Endothelial cell (in vitro differentiated cells): Measurements from ENCODE around the gene RPRD1B. TPM values are rescaled to one million over a fixed set of nuclear protein-coding genes. Genes with fewer than 3 reads are reported as not detected.

Experiments used
- DNase-seq: peaks from one replicate; pipeline ENCODE4 v3.0.0; 2021; ENCODE audit warnings: low spot score
- H3K27ac Mint-ChIP-seq: one replicate; pipeline ENCODE4 v1.8.0; 2021; ENCODE audit warnings: mixed read lengths, inconsistent platforms; ENCODE audit not compliant: unreplicated experiment
- H3K27me3 Mint-ChIP-seq: one replicate; pipeline ENCODE4 v1.8.0; 2021; ENCODE audit warnings: mild to moderate bottlenecking, moderate library complexity, mixed read lengths, inconsistent platforms; ENCODE audit not compliant: unreplicated experiment
- H3K36me3 Mint-ChIP-seq: one replicate; pipeline ENCODE4 v1.8.0; 2021; ENCODE audit warnings: mild to moderate bottlenecking, low read depth, mixed read lengths, inconsistent platforms; ENCODE audit not compliant: unreplicated experiment
- H3K4me1 Mint-ChIP-seq: one replicate; pipeline ENCODE4 v1.8.0; 2021; ENCODE audit warnings: mild to moderate bottlenecking, mixed read lengths, inconsistent platforms; ENCODE audit not compliant: unreplicated experiment
- H3K4me3 Mint-ChIP-seq: one replicate; pipeline ENCODE4 v1.8.0; 2021; ENCODE audit warnings: mild to moderate bottlenecking, mixed read lengths, inconsistent platforms; ENCODE audit not compliant: unreplicated experiment
- H3K9me3 Mint-ChIP-seq: one replicate; pipeline ENCODE4 v1.8.0; 2021; ENCODE audit warnings: mixed read lengths, inconsistent platforms; ENCODE audit not compliant: unreplicated experiment
- total RNA-seq: library from RNA; stranded (reverse); fragmentation: NEBNext Ultra II Directional; extraction: Animal tissue kit (Norgen Biotek cat#: 25700); gene quantifications from one replicate; pipeline ENCODE4 v1.2.1, GENCODE V29; 2021; ENCODE audit not compliant: unreplicated experiment
- TF ChIP-seq, protein P1 (sequence below): fragments of 200-600 bp; sonication (generic); IDR thresholded peaks from one replicate; pipeline ENCODE4 v1.5.0; 2021; ENCODE audit warnings: antibody characterized with exemption; ENCODE audit not compliant: unreplicated experiment

RPRD1B gene
- total RNA-seq, 1 donor from 2014 or later: 24.1 TPM

DNA sequence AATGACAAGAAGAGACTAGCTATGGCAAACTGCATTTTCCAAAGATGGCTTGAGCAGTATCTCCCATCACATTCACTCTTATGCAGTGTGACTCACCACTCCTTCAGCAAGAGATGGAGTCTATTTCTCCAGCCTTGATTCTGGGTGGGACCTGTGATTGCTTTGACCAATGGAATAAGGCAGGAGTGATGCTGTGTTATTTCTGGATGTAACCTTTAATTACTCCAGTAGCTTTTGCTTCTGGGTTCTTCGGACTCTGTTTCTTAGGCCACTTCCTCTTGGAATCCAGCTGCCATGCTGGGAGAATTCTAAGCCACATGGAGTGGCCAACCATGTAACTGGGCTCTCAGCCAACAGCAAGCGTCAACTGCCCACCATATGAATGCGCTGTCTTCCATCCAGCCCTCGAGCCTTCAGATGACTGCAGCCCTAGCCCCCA, 80.8 kb downstream of the RPRD1B start:
- no peak for DNase-seq
- H3K4me3 Mint-ChIP-seq: no peak overlapping the region
- TF ChIP-seq, protein P1, sequence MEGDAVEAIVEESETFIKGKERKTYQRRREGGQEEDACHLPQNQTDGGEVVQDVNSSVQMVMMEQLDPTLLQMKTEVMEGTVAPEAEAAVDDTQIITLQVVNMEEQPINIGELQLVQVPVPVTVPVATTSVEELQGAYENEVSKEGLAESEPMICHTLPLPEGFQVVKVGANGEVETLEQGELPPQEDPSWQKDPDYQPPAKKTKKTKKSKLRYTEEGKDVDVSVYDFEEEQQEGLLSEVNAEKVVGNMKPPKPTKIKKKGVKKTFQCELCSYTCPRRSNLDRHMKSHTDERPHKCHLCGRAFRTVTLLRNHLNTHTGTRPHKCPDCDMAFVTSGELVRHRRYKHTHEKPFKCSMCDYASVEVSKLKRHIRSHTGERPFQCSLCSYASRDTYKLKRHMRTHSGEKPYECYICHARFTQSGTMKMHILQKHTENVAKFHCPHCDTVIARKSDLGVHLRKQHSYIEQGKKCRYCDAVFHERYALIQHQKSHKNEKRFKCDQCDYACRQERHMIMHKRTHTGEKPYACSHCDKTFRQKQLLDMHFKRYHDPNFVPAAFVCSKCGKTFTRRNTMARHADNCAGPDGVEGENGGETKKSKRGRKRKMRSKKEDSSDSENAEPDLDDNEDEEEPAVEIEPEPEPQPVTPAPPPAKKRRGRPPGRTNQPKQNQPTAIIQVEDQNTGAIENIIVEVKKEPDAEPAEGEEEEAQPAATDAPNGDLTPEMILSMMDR: no peak
- H3K27me3 Mint-ChIP-seq: peaks cover 1% of the 10 kb centered on the region
- no peaks in the 10 kb centered on the region for H3K9me3 Mint-ChIP-seq
- peaks cover 4% of the 10 kb centered on the region for H3K4me1 Mint-ChIP-seq
- no peak overlapping the region for H3K27ac Mint-ChIP-seq
- H3K36me3 Mint-ChIP-seq: no peaks in the 10 kb centered on the region

DNA sequence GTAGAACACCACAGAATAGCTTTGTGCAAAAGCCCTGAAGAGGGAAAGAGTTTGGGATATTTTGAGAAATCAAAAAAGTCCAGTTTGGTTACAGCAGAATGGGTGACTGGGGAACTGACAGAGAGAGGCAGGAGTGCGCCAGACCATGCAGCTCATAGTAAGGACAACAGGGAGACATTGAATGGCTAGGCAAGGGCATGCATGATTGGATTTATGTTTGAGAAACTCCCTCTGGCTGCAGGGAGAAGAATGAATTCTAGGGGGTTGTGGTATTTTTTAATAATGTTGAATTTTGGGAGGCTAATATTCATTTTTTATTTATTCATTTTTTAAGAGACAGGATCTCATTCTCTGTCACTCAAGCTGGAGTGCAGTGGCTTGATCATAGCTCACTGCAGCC, 81.7 kb downstream of the RPRD1B start:
- no peak for DNase-seq
- TF ChIP-seq, protein P1: no peak
- H3K9me3 Mint-ChIP-seq: no peaks in the 10 kb centered on the region
- no peaks in the 10 kb centered on the region for H3K36me3 Mint-ChIP-seq
- peaks cover 4% of the 10 kb centered on the region for H3K4me1 Mint-ChIP-seq
- H3K4me3 Mint-ChIP-seq: no peak overlapping the region
- peaks cover 1% of the 10 kb centered on the region for H3K27me3 Mint-ChIP-seq
- H3K27ac Mint-ChIP-seq: no peak overlapping the region

DNA sequence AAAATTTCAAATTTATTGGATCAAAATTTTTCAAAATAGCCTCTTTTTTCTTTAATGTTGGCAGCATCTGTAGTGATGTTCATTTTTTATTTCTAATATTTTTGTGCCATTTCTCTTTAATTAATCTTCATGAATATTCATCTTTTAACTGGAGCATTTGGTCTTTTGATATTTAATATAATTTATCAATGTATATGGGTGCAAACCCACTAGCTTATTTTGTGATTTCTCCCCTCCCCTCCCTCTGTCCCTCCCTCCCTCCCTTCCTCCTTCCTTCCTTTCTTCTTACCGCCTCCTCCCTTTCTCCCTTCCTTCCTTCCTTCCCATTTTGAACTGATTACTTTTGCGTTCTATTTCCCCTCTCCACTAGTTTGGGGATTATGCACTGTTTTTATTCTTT, 82.3 kb downstream of the RPRD1B start:
- TF ChIP-seq, protein P1: no peak
- Mint-ChIP-seq H3K9me3 (no peaks in the 10 kb centered on the region), H3K4me3 (no peak overlapping the region), H3K36me3 (no peaks in the 10 kb centered on the region), H3K4me1 (peaks cover 4% of the 10 kb centered on the region), H3K27ac (no peak overlapping the region), H3K27me3 (peaks cover 1% of the 10 kb centered on the region)
- DNase-seq: no peak

DNA sequence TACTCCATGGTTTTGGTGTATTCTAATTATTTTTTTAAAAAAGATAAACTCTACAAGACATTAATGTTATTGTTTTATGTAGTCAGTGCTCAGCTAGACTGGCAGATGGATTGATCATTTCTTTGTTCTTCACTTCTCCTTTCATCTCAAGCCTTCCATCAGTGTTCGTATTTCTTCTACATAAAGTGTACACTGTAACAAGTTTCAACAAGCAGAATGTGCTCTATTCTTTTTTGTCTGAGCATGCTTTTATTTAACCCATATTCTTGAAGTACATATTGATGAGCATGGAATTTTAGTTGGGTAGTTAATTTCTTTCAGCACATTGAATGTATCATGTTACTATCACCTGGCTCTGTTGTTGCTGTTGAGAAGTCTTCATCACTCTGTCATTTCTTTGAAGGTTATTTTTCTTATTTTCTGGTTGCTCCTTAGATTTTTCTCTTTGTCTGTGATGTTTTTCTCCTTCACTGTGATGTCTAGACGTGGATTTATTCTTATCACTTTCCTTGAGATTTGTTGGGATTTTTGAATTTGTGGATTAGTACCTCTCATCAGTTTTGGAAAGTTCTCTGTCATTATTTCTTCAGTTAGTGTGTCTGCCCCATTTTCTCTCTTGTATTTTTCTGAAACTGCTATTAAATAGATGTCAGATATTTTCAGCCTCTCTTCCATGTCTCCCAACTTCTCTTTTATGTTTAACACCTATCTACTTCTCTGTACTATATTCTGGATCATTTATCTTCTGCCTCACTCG, 83.0 kb downstream of the RPRD1B start:
- Mint-ChIP-seq H3K4me1 (peaks cover 4% of the 10 kb centered on the region), H3K4me3 (no peak overlapping the region), H3K9me3 (no peaks in the 10 kb centered on the region), H3K27ac (no peak overlapping the region), H3K27me3 (peaks cover 1% of the 10 kb centered on the region), H3K36me3 (no peaks in the 10 kb centered on the region)
- DNase-seq: no peak
- TF ChIP-seq, protein P1: no peak

DNA sequence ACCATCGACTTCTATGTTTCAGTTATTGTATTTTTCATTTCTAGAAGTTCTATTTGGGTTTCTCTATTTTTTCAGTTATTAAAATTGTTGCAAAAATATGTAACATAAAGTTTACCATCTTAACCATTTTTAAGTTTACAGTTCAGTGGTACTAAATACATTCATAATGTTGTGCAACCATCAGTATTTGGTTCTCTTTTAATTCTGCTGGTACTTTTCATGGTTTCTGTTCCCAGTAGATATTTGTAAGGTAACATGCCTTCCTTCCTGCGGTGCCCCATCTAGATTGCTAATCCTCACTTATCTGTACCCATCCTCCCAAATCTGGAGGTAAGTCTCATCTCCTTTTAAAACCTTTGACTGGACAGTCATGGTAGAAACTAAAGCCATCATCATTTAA, 83.7 kb downstream of the RPRD1B start:
- TF ChIP-seq, protein P1: no peak
- H3K27ac Mint-ChIP-seq: no peak overlapping the region
- DNase-seq: no peak
- no peaks in the 10 kb centered on the region for H3K9me3 Mint-ChIP-seq
- H3K36me3 Mint-ChIP-seq: no peaks in the 10 kb centered on the region
- H3K4me3 Mint-ChIP-seq: no peak overlapping the region
- H3K4me1 Mint-ChIP-seq: peaks cover 4% of the 10 kb centered on the region
- peaks cover 1% of the 10 kb centered on the region for H3K27me3 Mint-ChIP-seq
